ENCODE measurements around the gene SPON2.

DNA sequence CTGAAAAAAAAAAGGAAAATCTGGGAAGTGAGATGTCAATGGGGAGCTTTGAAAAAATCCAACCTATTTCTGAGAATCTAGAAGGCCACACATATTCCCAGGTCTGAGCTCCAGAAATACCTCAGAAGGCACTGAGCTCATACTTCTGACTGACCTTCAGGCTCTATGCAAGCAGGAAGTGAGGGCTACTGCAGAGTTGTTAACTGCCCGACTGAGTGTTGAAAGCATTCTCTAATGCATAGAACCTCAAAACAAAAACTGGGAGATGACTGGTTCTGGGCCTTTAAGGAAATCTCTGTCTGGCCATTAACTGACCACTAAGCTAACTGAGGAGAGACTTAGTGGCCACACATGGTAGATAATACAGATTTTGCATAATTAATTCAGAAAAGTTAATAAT, 7.6 kb upstream of the SPON2 start:
- no peak for TF ChIP-seq POLR2A (IDR thresholded peaks at IDR 0.05)
- TF ChIP-seq, protein P1, sequence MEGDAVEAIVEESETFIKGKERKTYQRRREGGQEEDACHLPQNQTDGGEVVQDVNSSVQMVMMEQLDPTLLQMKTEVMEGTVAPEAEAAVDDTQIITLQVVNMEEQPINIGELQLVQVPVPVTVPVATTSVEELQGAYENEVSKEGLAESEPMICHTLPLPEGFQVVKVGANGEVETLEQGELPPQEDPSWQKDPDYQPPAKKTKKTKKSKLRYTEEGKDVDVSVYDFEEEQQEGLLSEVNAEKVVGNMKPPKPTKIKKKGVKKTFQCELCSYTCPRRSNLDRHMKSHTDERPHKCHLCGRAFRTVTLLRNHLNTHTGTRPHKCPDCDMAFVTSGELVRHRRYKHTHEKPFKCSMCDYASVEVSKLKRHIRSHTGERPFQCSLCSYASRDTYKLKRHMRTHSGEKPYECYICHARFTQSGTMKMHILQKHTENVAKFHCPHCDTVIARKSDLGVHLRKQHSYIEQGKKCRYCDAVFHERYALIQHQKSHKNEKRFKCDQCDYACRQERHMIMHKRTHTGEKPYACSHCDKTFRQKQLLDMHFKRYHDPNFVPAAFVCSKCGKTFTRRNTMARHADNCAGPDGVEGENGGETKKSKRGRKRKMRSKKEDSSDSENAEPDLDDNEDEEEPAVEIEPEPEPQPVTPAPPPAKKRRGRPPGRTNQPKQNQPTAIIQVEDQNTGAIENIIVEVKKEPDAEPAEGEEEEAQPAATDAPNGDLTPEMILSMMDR (IDR thresholded peaks at IDR 0.05): no peak

Measured in thyroid gland (tissue), 4 donors.